HepG2 (cell line): ENCODE results near the gene SLC16A4. TPM values are rescaled to one million over a fixed set of nuclear protein-coding genes. Genes with fewer than 3 reads are reported as not detected.

Experiments
- ATF7-NPFF ChIP-seq: sonication (generic); formaldehyde crosslinking; IDR thresholded peaks from 2 replicates; pipeline ENCODE4 v1.8.1; 2023; ENCODE audit warnings: mild to moderate bottlenecking, low read depth, missing genetic modification reagents, moderate library complexity
- ATM ChIP-seq: fragments of 450-650 bp; IDR thresholded peaks from 2 replicates; pipeline ENCODE4 v1.7.1; 2017; ENCODE audit warnings: mild to moderate bottlenecking, borderline replicate concordance
- BHLHE40 ChIP-seq: IDR thresholded peaks from 2 replicates; pipeline ENCODE4 v1.6.1; 2011; ENCODE audit warnings: low read length, improper control_type of control experiment
- GFI1 ChIP-seq: sonication (generic); formaldehyde crosslinking; IDR thresholded peaks from 2 replicates; pipeline ENCODE4 v1.5.0; 2020; ENCODE audit warnings: missing genetic modification reagents, mild to moderate bottlenecking, borderline replicate concordance
- HNRNPL ChIP-seq: fragments of 200-400 bp; formaldehyde crosslinking; IDR thresholded peaks from 2 replicates; pipeline ENCODE4 v1.6.1; 2017; ENCODE audit warnings: mild to moderate bottlenecking, low read depth, low read length
- NFYB ChIP-seq: sonication (generic); formaldehyde crosslinking; IDR thresholded peaks from 2 replicates; pipeline ENCODE4 v1.4.0; 2020; ENCODE audit warnings: missing genetic modification reagents
- NR2F2 ChIP-seq: IDR thresholded peaks from 2 replicates; pipeline ENCODE4 v1.6.1; 2012; ENCODE audit warnings: low read depth, inconsistent platforms, borderline replicate concordance
- PITX1 ChIP-seq: sonication (generic); formaldehyde crosslinking; IDR thresholded peaks from 2 replicates; pipeline ENCODE4 v1.5.1; 2020; ENCODE audit warnings: mild to moderate bottlenecking, missing genetic modification reagents
- PRDM10 ChIP-seq: sonication (generic); formaldehyde crosslinking; IDR thresholded peaks from 2 replicates; pipeline ENCODE4 v1.4.0; 2020; ENCODE audit warnings: low read depth, missing genetic modification reagents
- SP140L ChIP-seq: sonication (generic); formaldehyde crosslinking; IDR thresholded peaks from 2 replicates; pipeline ENCODE4 v1.4.0; 2020; ENCODE audit warnings: missing genetic modification reagents, borderline replicate concordance
- YY1 ChIP-seq: IDR thresholded peaks from 2 replicates; pipeline ENCODE4 v1.6.1; 2011; ENCODE audit warnings: low read length, low read depth, moderate library complexity, mild to moderate bottlenecking; ENCODE audit not compliant: insufficient read depth, insufficient replicate concordance
- ZBTB20 ChIP-seq: sonication (generic); formaldehyde crosslinking; IDR thresholded peaks from 2 replicates; pipeline ENCODE4 v1.8.1; 2023; ENCODE audit warnings: missing genetic modification reagents, low read depth, mild to moderate bottlenecking, borderline replicate concordance
- ZBTB40 ChIP-seq, 2 experiments: fragments of 450-650 bp in 1 of 2; sonication (generic) in 1 of 2; formaldehyde crosslinking in 1 of 2; IDR thresholded peaks; 2 replicates each; pipeline versions ENCODE4 v1.6.1 to v1.8.0; 2016 to 2022; ENCODE audit warnings: antibody characterized with exemption in 1 of 2, mild to moderate bottlenecking in 1 of 2, missing genetic modification reagents in 1 of 2
- ZNF281 ChIP-seq: sonication (generic); formaldehyde crosslinking; IDR thresholded peaks from 2 replicates; pipeline ENCODE4 v1.4.0; 2020; ENCODE audit warnings: missing genetic modification reagents, borderline replicate concordance
- polyA plus RNA-seq, 8 experiments: library from polyadenylated mRNA; depleted of rRNA in 3 of 8; stranded (reverse) in 7 of 8; unstranded in 1 of 8; fragments of >200 nt; fragmentation: Illumina TruSeq in 4 of 8; extraction: Trizol in 4 of 8; gene quantifications; 2 replicates each; pipeline versions ENCODE4 v1.2.1 to v1.2.3, GENCODE V29; 2011 to 2016; ENCODE audit warnings: low read depth in 4 of 8, missing spikeins in 1 of 8, mixed read lengths in 1 of 8; ENCODE audit not compliant: insufficient read depth in 1 of 8
- total RNA-seq, 5 experiments: library from RNA; depleted of rRNA; stranded (reverse); fragments of >200 nt; fragmentation: Illumina TruSeq; extraction: Trizol; gene quantifications; 2 replicates each; pipeline ENCODE4 v1.2.3, GENCODE V29; 2016; ENCODE audit warnings: low read depth in 1 of 5

SLC16A4 gene
- total and polyA plus RNA-seq, 2 of the 13 experiments (the other 11 are each of a cell fraction or from before 2014, with no cell fraction given): 1.1 to 1.5 TPM

GRCh38 chr1:110335265-110335664, 55.6 kb downstream of the SLC16A4 start (continued):
- TF ChIP-seq ZNF281 (no peak), HNRNPL (no peak), SP140L (CRISPR knock-in tag) (no peak), NFYB (CRISPR knock-in tag) (no peak), GFI1 (peak; percentile 41; the same call in 1 of the 2 replicates), PITX1 (CRISPR knock-in tag) (peak; percentile 40; the same call in 1 of the 2 replicates), PRDM10 (CRISPR knock-in tag) (no peak), ZBTB40 (IDR thresholded peaks at IDR 0.05) (no peak), ZBTB40 (CRISPR knock-in tag; IDR thresholded peaks at IDR 0.05) (no peak), NR2F2 (no peak), ATM (no peak), ZBTB20 (no peak), BHLHE40 (peak; percentile 33; the same call in 1 of the 2 replicates), YY1 (no peak), ATF7-NPFF (CRISPR knock-in tag) (no peak)
